Lung (tissue), 12 donors: ENCODE data around the gene PRKD1. TPM values are rescaled to one million over a fixed set of nuclear protein-coding genes. Genes with fewer than 3 reads are reported as not detected.

Experiments used
- ATAC-seq: fragments of 200-7000 bp; cut with Tn5 transposase; one replicate; pipeline ENCODE4 v1.9.1; 2020; ENCODE audit warnings: moderate number of reproducible peaks; ENCODE audit not compliant: insufficient read depth, low FRiP score
- DNase-seq, 3 donors: peaks; one replicate each; pipeline ENCODE4 v3.0.0-alpha.2; 2013 to 2017
- H3K27ac ChIP-seq, 2 donors: one replicate each; pipeline ENCODE4 v1.5.1; 2013; ENCODE audit warnings: mild to moderate bottlenecking in 2 of 2, moderate library complexity in 2 of 2, control low read depth in 1 of 2, inconsistent platforms in 1 of 2, low read depth in 1 of 2, low read length in 1 of 2
- H3K27me3 ChIP-seq, 3 donors: one replicate each; pipeline ENCODE4 v1.5.1; 2013; ENCODE audit warnings: low read length in 2 of 3; ENCODE audit not compliant: control insufficient read depth in 3 of 3, insufficient read depth in 3 of 3
- H3K36me3 ChIP-seq, 4 donors: one replicate each; pipeline ENCODE4 v1.5.1; 2013; ENCODE audit warnings: low read length in 4 of 4, mild to moderate bottlenecking in 1 of 4, moderate library complexity in 1 of 4; ENCODE audit not compliant: control insufficient read depth in 4 of 4, insufficient read depth in 4 of 4
- H3K4me1 ChIP-seq, 5 donors: one replicate each; pipeline ENCODE4 v1.5.1; 2013; ENCODE audit warnings: low read length in 5 of 5, mild to moderate bottlenecking in 2 of 5, moderate library complexity in 1 of 5; ENCODE audit not compliant: control insufficient read depth in 5 of 5, insufficient read depth in 5 of 5
- H3K4me3 ChIP-seq: one replicate; pipeline ENCODE4 v1.5.1; 2013; ENCODE audit warnings: mild to moderate bottlenecking, control low read depth, moderate library complexity
- H3K9ac ChIP-seq, 2 donors: one replicate each; pipeline ENCODE4 v1.5.1; 2013; ENCODE audit warnings: low read length in 2 of 2, control low read depth in 1 of 2; ENCODE audit not compliant: insufficient read depth in 1 of 2
- H3K9me3 ChIP-seq, 4 donors: one replicate each; pipeline ENCODE4 v1.5.1; 2013; ENCODE audit warnings: low read length in 3 of 4, mild to moderate bottlenecking in 1 of 4, moderate library complexity in 1 of 4; ENCODE audit not compliant: control insufficient read depth in 4 of 4, insufficient read depth in 3 of 4
- CTCF ChIP-seq: IDR thresholded peaks from 2 replicates; pipeline ENCODE4 v1.5.1; 2012; ENCODE audit warnings: mild to moderate bottlenecking; ENCODE audit errors: control extremely low read depth, extremely low read depth
- WGBS, 2 donors: extraction: QIAGEN DNeasy Blood & Tissue Kit; methylation state at CpG; one replicate each; pipeline ENCODE4 v1.1.7; 2013; 5-methylcytosine and 5-hydroxymethylcytosine counted together
- polyA plus RNA-seq, 2 donors: library from polyadenylated mRNA; stranded (reverse); fragments of 200-250 nt; gene quantifications; one replicate each; pipeline ENCODE4 v1.2.1, GENCODE V29; 2013
- total RNA-seq, 2 donors: library from RNA; depleted of rRNA in 1 of 2; stranded (reverse); fragments of >200 nt in 1 of 2; gene quantifications; one replicate each; pipeline ENCODE4 v1.2.1, GENCODE V29; 2014 to 2021
- donor health status: control.
- donor health status: control.
- donor health status: Bipolar disorder and iron deficiency.
- donor health status: healthy.
- donor health status: DM: yes; HTN: yes; CAD: no.

The PRKD1 gene
- total and polyA plus RNA-seq, 4 donors = 4.0 to 20.9 (median 11.2) TPM

- Histone ChIP-seq H3K9ac (no peak overlapping the region), H3K27ac (no peak overlapping the region), H3K27me3 (no peaks in the 10 kb centered on the region), H3K36me3 (peaks cover 0 to 1% (median 0%) of the 10 kb centered on the region in 4 donors), H3K9me3 (no peaks in the 10 kb centered on the region), H3K4me1 (peaks cover 0 to 3% (median 0%) of the 10 kb centered on the region in 5 donors), H3K4me3 (no peak overlapping the region)
- WGBS, 2 donors = 62 to 77% methylated on average over 1 of the region's 1 CpG
- TF ChIP-seq CTCF = no peak
- ATAC-seq = no peak
- DNase-seq = no peak
Observed at GRCh38 chr14:29716150-29716549, 211.5 kb downstream of the PRKD1 start.

GRCh38 chr14:29712601-29713000, 215.0 kb downstream of the PRKD1 start:
- 77 to 95% methylated on average over 1 of the region's 1 CpG for WGBS, 2 donors
- no peaks in the 10 kb centered on the region for H3K27me3 ChIP-seq
- no peak for ATAC-seq

GRCh38 chr14:29710015-29710414, 217.6 kb downstream of the PRKD1 start:
- no peaks in the 10 kb centered on the region for H3K9me3 ChIP-seq
- DNase-seq = peak in 1 of 3 donors; percentile 15

More at GRCh38 chr14:29712601-29713000, 215.0 kb downstream of the PRKD1 start:
- no peak overlapping the region for H3K27ac ChIP-seq
- DNase-seq = no peak
- no peak overlapping the region for H3K4me3 ChIP-seq
- no peak for TF ChIP-seq CTCF
- H3K36me3 ChIP-seq = peaks cover 0 to 1% (median 0%) of the 10 kb centered on the region in 4 donors
- no peak overlapping the region for H3K9ac ChIP-seq
- peaks cover 0 to 3% (median 0%) of the 10 kb centered on the region in 5 donors for H3K4me1 ChIP-seq
- H3K9me3 ChIP-seq = no peaks in the 10 kb centered on the region

More at GRCh38 chr14:29710015-29710414, 217.6 kb downstream of the PRKD1 start:
- no peak overlapping the region for H3K4me3 ChIP-seq
- no peak for TF ChIP-seq CTCF
- no peaks in the 10 kb centered on the region for H3K4me1 ChIP-seq
- H3K27me3 ChIP-seq = no peaks in the 10 kb centered on the region
- H3K9ac ChIP-seq = no peak overlapping the region
- H3K36me3 ChIP-seq = no peaks in the 10 kb centered on the region
- ATAC-seq = no peak
- WGBS, 2 donors = 60 to 72% methylated on average over 2 of the region's 2 CpGs
- no peak overlapping the region for H3K27ac ChIP-seq
